K562 (cell line): ENCODE measurements around the gene NEURL1. TPM values are rescaled to one million over a fixed set of nuclear protein-coding genes. Genes with fewer than 3 reads are reported as not detected.

Experiments used
- ATAC-seq: fragments of 200-7000 bp; cut with Tn5 transposase; 3 replicates; pipeline ENCODE4 v1.9.1; 2020; ENCODE audit warnings: moderate library complexity
- BruUV-seq: library from RNA; stranded (reverse); fragments of 400-500 nt; replicated peaks from 2 replicates; lab custom pipeline; 2021; lab: Mats Ljungman, UMichigan
- CTCF ChIA-PET: fragments of 300-600 bp; formaldehyde crosslinking; extraction: SDS; loops from one replicate; lab custom pipeline; 2021; ENCODE audit warnings: low intra/inter-chr PET ratio; lab: Yijun Ruan, JAX
- POLR2A ChIA-PET: fragments of 300-600, 350-650 bp; sonication (Branson Sonifier 250); formaldehyde crosslinking; extraction: SDS; loops from one replicate; lab custom pipeline; 2021; ENCODE audit warnings: antibody characterized with exemption, inconsistent platforms; lab: Yijun Ruan, JAX
- DNase-seq, 4 experiments: peaks; one replicate each; pipeline versions ENCODE4 v3.0.0 to v3.0.0-alpha.2; 2011 to 2018; ENCODE audit warnings: low spot score in 3 of 4, mixed read lengths in 3 of 4; ENCODE audit errors: extremely low read depth in 1 of 4
- FAIRE-seq: peaks from 2 replicates; lab custom pipeline; 2011; peaks lifted over from hg19 to GRCh38; lab: Jason Lieb, UNC
- H2AFZ ChIP-seq: 2 replicates; pipeline ENCODE4 v1.6.0; 2011; ENCODE audit warnings: low read depth, low read length, control low read depth, inconsistent platforms
- H3K27ac ChIP-seq: fragments of 200-600 bp; 3 replicates; pipeline ENCODE4 v1.8.0; 2011; ENCODE audit warnings: low read depth, mild to moderate bottlenecking, control low read depth, inconsistent platforms, low read length, moderate library complexity, mixed read lengths; ENCODE audit errors: extremely low read depth
- H3K27me3 ChIP-seq, 2 experiments: fragments of 300-600 bp in 1 of 2; 2 replicates in 1 of 2; 3 replicates in 1 of 2; pipeline versions ENCODE4 v1.6.0 to v1.8.0; 2011; ENCODE audit warnings: inconsistent platforms in 2 of 2, low read length in 2 of 2, mild to moderate bottlenecking in 1 of 2, mixed read lengths in 1 of 2, moderate library complexity in 1 of 2; ENCODE audit not compliant: control insufficient read depth in 2 of 2, insufficient read depth in 2 of 2
- H3K36me3 ChIP-seq: fragments of 300-600 bp; 3 replicates; pipeline ENCODE4 v1.8.0; 2011; ENCODE audit warnings: mild to moderate bottlenecking, low read length, inconsistent platforms; ENCODE audit not compliant: control insufficient read depth, insufficient read depth
- H3K4me1 ChIP-seq, 2 experiments: fragments of 200-600 bp in 1 of 2; replicated peaks in 1 of 2; 2 replicates in 1 of 2; 3 replicates in 1 of 2; pipeline versions ENCODE4 v1.5.1 to v1.8.0; 2011; ENCODE audit warnings: inconsistent platforms in 2 of 2, low read length in 2 of 2, mild to moderate bottlenecking in 1 of 2, mixed read lengths in 1 of 2, moderate library complexity in 1 of 2; ENCODE audit not compliant: control insufficient read depth in 2 of 2, insufficient read depth in 2 of 2
- H3K4me2 ChIP-seq: 2 replicates; pipeline ENCODE4 v1.6.1; 2011; ENCODE audit warnings: low read length, control low read depth, inconsistent platforms, mixed read lengths; ENCODE audit not compliant: insufficient read depth
- H3K4me3 ChIP-seq: fragments of 200-600 bp; sonication (generic), shearing (Covaris generic); 2 replicates; pipeline ENCODE4 v1.5.1; 2016; ENCODE audit warnings: control low read depth, inconsistent platforms
- H3K79me2 ChIP-seq: fragments of 200-600 bp; 3 replicates; pipeline ENCODE4 v1.8.0; 2011; ENCODE audit warnings: low read length, inconsistent platforms; ENCODE audit not compliant: control insufficient read depth, insufficient read depth
- H3K9ac ChIP-seq, 2 experiments: 2 replicates each; pipeline versions ENCODE4 v1.6.0 to v1.6.1; 2011; ENCODE audit warnings: low read depth in 2 of 2, low read length in 2 of 2, control low read depth in 1 of 2, inconsistent platforms in 1 of 2, mild to moderate bottlenecking in 1 of 2, mixed read lengths in 1 of 2; ENCODE audit not compliant: insufficient read depth in 1 of 2
- H3K9me1 ChIP-seq: one replicate; pipeline ENCODE4 v1.6.0; 2011; ENCODE audit warnings: inconsistent platforms, mild to moderate bottlenecking, low read length, moderate library complexity; ENCODE audit not compliant: control insufficient read depth, insufficient read depth
- H3K9me3 ChIP-seq: replicated peaks from 2 replicates; pipeline ENCODE4 v1.5.1; 2011; ENCODE audit warnings: low read depth, low read length, inconsistent platforms; ENCODE audit not compliant: control insufficient read depth, insufficient read depth
- H4K20me1 ChIP-seq: replicated peaks from 2 replicates; pipeline ENCODE4 v1.6.1; 2011; ENCODE audit warnings: low read length, inconsistent platforms, mixed read lengths; ENCODE audit not compliant: control insufficient read depth, insufficient read depth
- CCNT2 ChIP-seq: IDR thresholded peaks from 2 replicates; pipeline ENCODE4 v1.6.1; 2011; ENCODE audit warnings: borderline replicate concordance, low read depth, mild to moderate bottlenecking, moderate library complexity, mixed read lengths, low read length; ENCODE audit not compliant: insufficient read length; ENCODE audit errors: extremely low read depth
- ETS2 ChIP-seq: IDR thresholded peaks from 2 replicates; pipeline ENCODE4 v1.6.1; 2016; ENCODE audit warnings: borderline replicate concordance, missing genetic modification characterization, mild to moderate bottlenecking, moderate library complexity, missing compliant biosample characterization; ENCODE audit not compliant: poor library complexity, severe bottlenecking
- FOXA3 ChIP-seq, 2 experiments: fragments of 450-650 bp in 1 of 2; sonication (generic) in 1 of 2; formaldehyde crosslinking; IDR thresholded peaks in 1 of 2; conservative IDR thresholded peaks in 1 of 2; 2 replicates each; pipeline versions ENCODE4 v1.4.0 to v1.8.0; 2020 to 2022; ENCODE audit warnings: mild to moderate bottlenecking in 2 of 2, missing genetic modification reagents in 1 of 2
- FUS ChIP-seq: fragments of 200-400 bp; formaldehyde crosslinking; optimal IDR thresholded peaks from 2 replicates; pipeline ENCODE3; 2017; ENCODE audit warnings: low read depth, low read length
- ILK ChIP-seq: fragments of 450-650 bp; IDR thresholded peaks from 2 replicates; pipeline ENCODE4 v1.6.1; 2016; ENCODE audit warnings: missing genetic modification characterization, low read depth, mild to moderate bottlenecking, missing compliant biosample characterization, moderate library complexity, borderline replicate concordance
- MAFK ChIP-seq: IDR thresholded peaks from 2 replicates; pipeline ENCODE4 v1.6.1; 2011; ENCODE audit warnings: low read length, improper control_type of control experiment
- NR4A1 ChIP-seq, 2 experiments: fragments of 250-450 bp in 1 of 2; fragments of 450-650 bp in 1 of 2; sonication (Bioruptor Pico) in 1 of 2; IDR thresholded peaks; 2 replicates each; pipeline versions ENCODE4 v1.4.0 to v1.6.1; 2016 to 2020; ENCODE audit warnings: mild to moderate bottlenecking in 2 of 2, missing compliant biosample characterization in 1 of 2, missing genetic modification characterization in 1 of 2, moderate library complexity in 1 of 2
- NUFIP1 ChIP-seq: fragments of 450-650 bp; IDR thresholded peaks from 2 replicates; pipeline ENCODE4 v1.6.1; 2018; ENCODE audit not compliant: partially characterized antibody
- POLR2G ChIP-seq: fragments of 200-400 bp; formaldehyde crosslinking; IDR thresholded peaks from 2 replicates; pipeline ENCODE4 v1.6.1; 2017; ENCODE audit warnings: low read depth, mild to moderate bottlenecking, antibody characterized with exemption, low read length, moderate library complexity
- TAF1 ChIP-seq: IDR thresholded peaks from 2 replicates; pipeline ENCODE4 v1.6.1; 2011; ENCODE audit warnings: mild to moderate bottlenecking, low read length, moderate library complexity; ENCODE audit not compliant: insufficient read depth, control insufficient read depth, severe bottlenecking; ENCODE audit errors: extremely low read depth
- ZBED1 ChIP-seq: IDR thresholded peaks from 2 replicates; pipeline ENCODE4 v1.6.1; 2014
- ZKSCAN1 ChIP-seq: fragments of 150-350 bp; IDR thresholded peaks from 2 replicates; pipeline ENCODE4 v1.6.1; 2016; ENCODE audit warnings: low read depth, low read length
- ZNF232 ChIP-seq: sonication (generic); formaldehyde crosslinking; IDR thresholded peaks from 2 replicates; pipeline ENCODE4 v1.8.0; 2022; ENCODE audit warnings: mild to moderate bottlenecking, missing genetic modification reagents
- WGBS: fragments of 100-300 bp; shearing (Covaris generic); methylation state at CpG from one replicate; pipeline ENCODE4 v1.1.6; 2016; ENCODE audit warnings: low coverage, mixed read lengths; ENCODE audit not compliant: insufficient coverage; ENCODE audit errors: missing lambda C conversion rate; 5-methylcytosine and 5-hydroxymethylcytosine counted together
- in situ Hi-C: fragments of 300-500 bp; cut with MboI; formaldehyde crosslinking; loops from 4 replicates; pipeline ENCODE4 v1.15.0; 2018; ENCODE audit warnings: inconsistent platforms, mixed read lengths
- intact Hi-C: fragments of 100-400 bp; cut with micrococcal nuclease; formaldehyde crosslinking; loops from 2 replicates; pipeline ENCODE4 v1.14.2; 2022
- polyA plus RNA-seq, 8 experiments: library from polyadenylated mRNA; depleted of rRNA in 4 of 8; stranded (reverse) in 5 of 8; unstranded in 3 of 8; fragments of >200 nt; fragmentation: Nextera tagmentation in 2 of 8; fragmentation: Illumina TruSeq in 1 of 8; extraction: Ambion mirVana in 2 of 8; extraction: Trizol in 1 of 8; gene quantifications; 2 replicates each; pipeline versions ENCODE4 v1.2.1 to v1.2.3, GENCODE V29; 2011 to 2014; ENCODE audit warnings: inconsistent platforms in 1 of 8, missing spikeins in 1 of 8
- total RNA-seq, 7 experiments: library from RNA; depleted of rRNA in 6 of 7; stranded (reverse); fragments of >200 nt in 6 of 7; fragmentation: Illumina TruSeq in 2 of 7; extraction: Trizol in 2 of 7; gene quantifications; 2 replicates each; pipeline versions ENCODE4 v1.2.1 to v1.2.3, GENCODE V29; 2011 to 2021; ENCODE audit warnings: low replicate concordance in 1 of 7
- TF ChIP-seq, protein P1 (sequence below): sonication (generic); formaldehyde crosslinking; IDR thresholded peaks from 2 replicates; pipeline ENCODE4 v1.8.0; 2023; ENCODE audit warnings: mild to moderate bottlenecking, missing genetic modification reagents
- TF ChIP-seq, protein P2 (sequence below): sonication (generic); formaldehyde crosslinking; IDR thresholded peaks from 2 replicates; pipeline ENCODE4 v1.8.1; 2023; ENCODE audit warnings: mild to moderate bottlenecking, missing genetic modification reagents

The NEURL1 gene
- total and polyA plus RNA-seq, 9 of the 15 experiments (the other 6 are each of a cell fraction or from before 2014, with no cell fraction given): 0.01 to 0.45 (median 0.16) TPM; not detected in 5

DNA sequence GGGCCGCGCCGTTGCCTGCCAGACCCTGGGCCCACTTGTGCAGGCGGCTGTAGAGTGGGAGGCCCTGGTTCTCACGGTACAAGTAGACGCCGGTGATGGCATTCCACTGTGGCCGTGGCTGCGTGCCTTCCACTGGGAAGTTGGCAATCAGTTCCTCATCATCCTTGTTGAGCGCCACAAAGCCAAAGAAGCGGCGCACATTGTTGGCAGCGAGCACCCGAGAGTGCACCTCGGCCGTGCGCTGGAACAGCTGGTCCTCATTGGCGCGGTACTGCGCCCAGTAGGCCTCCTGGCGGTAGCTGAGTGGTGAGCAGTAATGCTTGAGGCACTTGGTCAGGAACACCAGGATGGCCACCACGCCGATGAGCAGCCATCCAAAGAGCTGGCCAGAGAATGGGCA is 46.3 kb upstream of the NEURL1 start:
- FAIRE-seq: no peak
- Histone ChIP-seq H3K4me2 (no peak overlapping the region), H2AFZ (no peak overlapping the region), H3K9ac (0 out of 4 replicates have a peak overlapping the region, but pooled peaks of 1 of the 2 experiments have one; percentile 26), H3K4me1 (peaks cover 2 to 16% of the 10 kb centered on the region in 2 experiments; a peak in 3 of 5 replicates), H3K4me3 (no peak overlapping the region), H4K20me1 (0 out of 2 replicates have a peak, but pooled peaks cover 3% of the 10 kb centered on the region), H3K27me3 (no peaks in the 10 kb centered on the region), H3K9me3 (no peaks in the 10 kb centered on the region), H3K36me3 (peaks cover 57% of the 10 kb centered on the region; the same call in 2 of the 3 replicates), H3K79me2 (no peaks in the 10 kb centered on the region), H3K9me1 (no peaks in the 10 kb centered on the region), H3K27ac (no peak overlapping the region)
- DNase-seq: no peak
- ChIA-PET CTCF (no interaction called here), POLR2A (no interaction called here)
- BruUV-seq: no TSS peak
- intact Hi-C loops (no loop called here), in situ Hi-C loops (no loop called here)
- WGBS: 87% methylated on average over 8 of the region's 23 CpGs
- no peak for ATAC-seq
- TF ChIP-seq ZKSCAN1: peak; percentile 58; the same call in 1 of the 2 replicates
- no peak for TF ChIP-seq ILK (tag)
- TF ChIP-seq CCNT2: no peak
- TF ChIP-seq MAFK: no peak
- TF ChIP-seq TAF1: no peak
- TF ChIP-seq, protein P1, sequence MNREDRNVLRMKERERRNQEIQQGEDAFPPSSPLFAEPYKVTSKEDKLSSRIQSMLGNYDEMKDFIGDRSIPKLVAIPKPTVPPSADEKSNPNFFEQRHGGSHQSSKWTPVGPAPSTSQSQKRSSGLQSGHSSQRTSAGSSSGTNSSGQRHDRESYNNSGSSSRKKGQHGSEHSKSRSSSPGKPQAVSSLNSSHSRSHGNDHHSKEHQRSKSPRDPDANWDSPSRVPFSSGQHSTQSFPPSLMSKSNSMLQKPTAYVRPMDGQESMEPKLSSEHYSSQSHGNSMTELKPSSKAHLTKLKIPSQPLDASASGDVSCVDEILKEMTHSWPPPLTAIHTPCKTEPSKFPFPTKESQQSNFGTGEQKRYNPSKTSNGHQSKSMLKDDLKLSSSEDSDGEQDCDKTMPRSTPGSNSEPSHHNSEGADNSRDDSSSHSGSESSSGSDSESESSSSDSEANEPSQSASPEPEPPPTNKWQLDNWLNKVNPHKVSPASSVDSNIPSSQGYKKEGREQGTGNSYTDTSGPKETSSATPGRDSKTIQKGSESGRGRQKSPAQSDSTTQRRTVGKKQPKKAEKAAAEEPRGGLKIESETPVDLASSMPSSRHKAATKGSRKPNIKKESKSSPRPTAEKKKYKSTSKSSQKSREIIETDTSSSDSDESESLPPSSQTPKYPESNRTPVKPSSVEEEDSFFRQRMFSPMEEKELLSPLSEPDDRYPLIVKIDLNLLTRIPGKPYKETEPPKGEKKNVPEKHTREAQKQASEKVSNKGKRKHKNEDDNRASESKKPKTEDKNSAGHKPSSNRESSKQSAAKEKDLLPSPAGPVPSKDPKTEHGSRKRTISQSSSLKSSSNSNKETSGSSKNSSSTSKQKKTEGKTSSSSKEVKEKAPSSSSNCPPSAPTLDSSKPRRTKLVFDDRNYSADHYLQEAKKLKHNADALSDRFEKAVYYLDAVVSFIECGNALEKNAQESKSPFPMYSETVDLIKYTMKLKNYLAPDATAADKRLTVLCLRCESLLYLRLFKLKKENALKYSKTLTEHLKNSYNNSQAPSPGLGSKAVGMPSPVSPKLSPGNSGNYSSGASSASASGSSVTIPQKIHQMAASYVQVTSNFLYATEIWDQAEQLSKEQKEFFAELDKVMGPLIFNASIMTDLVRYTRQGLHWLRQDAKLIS: no peak
- TF ChIP-seq ZNF232 (CRISPR knock-in tag): no peak
- TF ChIP-seq POLR2G: peak; percentile 61
- no peak for TF ChIP-seq FOXA3 (CRISPR knock-in tag; conservative IDR thresholded peaks at IDR 0.05 in 1 of 2, IDR thresholded peaks at IDR 0.05 in 1 of 2)
- no peak for TF ChIP-seq ETS2 (tag)
- no peak for TF ChIP-seq NUFIP1
- no peak for TF ChIP-seq NR4A1 (CRISPR knock-in tag; IDR thresholded peaks at IDR 0.05)
- no peak for TF ChIP-seq NR4A1 (tag; IDR thresholded peaks at IDR 0.05)
- TF ChIP-seq ZBED1: no peak
- no peak for TF ChIP-seq FUS
- TF ChIP-seq, protein P2, sequence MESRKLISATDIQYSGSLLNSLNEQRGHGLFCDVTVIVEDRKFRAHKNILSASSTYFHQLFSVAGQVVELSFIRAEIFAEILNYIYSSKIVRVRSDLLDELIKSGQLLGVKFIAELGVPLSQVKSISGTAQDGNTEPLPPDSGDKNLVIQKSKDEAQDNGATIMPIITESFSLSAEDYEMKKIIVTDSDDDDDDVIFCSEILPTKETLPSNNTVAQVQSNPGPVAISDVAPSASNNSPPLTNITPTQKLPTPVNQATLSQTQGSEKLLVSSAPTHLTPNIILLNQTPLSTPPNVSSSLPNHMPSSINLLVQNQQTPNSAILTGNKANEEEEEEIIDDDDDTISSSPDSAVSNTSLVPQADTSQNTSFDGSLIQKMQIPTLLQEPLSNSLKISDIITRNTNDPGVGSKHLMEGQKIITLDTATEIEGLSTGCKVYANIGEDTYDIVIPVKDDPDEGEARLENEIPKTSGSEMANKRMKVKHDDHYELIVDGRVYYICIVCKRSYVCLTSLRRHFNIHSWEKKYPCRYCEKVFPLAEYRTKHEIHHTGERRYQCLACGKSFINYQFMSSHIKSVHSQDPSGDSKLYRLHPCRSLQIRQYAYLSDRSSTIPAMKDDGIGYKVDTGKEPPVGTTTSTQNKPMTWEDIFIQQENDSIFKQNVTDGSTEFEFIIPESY (CRISPR knock-in tag): peak; percentile 71; the same call in 1 of the 2 replicates
